Posterior cingulate gyrus (tissue), 11 donors: ENCODE measurements around the gene OCA2.

ENCODE experiments used
- DNase-seq, 10 donors: peaks; one replicate each; pipeline versions ENCODE4 v3.0.0 to v3.0.0-alpha.2; 2020 to 2021; ENCODE audit warnings: mixed read lengths in 3 of 10
- intact Hi-C: fragments of 100-400 bp; cut with DNase I; formaldehyde crosslinking; loops from one replicate; pipeline ENCODE4 v1.15.1; 2023

Gene OCA2

DNA sequence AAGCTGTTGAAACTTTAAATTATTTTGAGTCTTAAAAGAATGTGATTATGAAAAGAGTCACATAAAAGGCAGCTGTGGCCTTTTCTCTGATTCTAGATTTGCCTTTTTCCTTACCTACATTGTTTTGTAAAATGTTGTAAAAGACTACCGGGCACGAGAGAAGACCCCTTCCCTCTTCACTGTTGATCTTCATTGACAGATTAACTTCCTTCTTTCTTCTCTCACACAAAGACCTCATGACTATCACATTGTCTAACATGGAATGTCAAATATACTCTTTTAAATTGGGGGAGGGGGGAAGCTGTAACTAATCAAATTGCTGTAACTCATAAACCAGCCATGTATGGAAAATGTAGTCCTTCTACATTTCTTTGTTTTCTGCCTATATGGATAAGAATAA lies 68.3 kb downstream of the OCA2 start:
- intact Hi-C loops = no loop called here
- no peak for DNase-seq

DNA sequence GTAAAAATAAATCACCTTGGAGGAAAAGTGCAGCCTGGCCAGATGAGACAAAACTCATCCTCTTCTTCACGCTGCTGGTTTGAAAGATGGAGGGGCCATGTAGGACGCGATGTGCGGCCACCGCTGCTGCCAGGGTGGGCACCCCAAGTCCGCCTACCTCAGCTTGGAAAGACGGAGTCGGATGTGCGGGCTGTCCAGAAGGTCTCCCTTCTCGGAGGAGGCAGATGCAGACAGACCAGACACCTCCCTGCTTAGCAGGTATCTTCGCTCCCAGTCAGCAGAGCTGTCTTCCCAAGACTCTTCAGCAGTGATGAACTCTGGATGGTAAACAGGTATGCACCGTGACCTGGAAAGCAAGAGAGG lies 71.4 kb downstream of the OCA2 start:
- no peak for DNase-seq
- intact Hi-C loops = no loop called here

DNA sequence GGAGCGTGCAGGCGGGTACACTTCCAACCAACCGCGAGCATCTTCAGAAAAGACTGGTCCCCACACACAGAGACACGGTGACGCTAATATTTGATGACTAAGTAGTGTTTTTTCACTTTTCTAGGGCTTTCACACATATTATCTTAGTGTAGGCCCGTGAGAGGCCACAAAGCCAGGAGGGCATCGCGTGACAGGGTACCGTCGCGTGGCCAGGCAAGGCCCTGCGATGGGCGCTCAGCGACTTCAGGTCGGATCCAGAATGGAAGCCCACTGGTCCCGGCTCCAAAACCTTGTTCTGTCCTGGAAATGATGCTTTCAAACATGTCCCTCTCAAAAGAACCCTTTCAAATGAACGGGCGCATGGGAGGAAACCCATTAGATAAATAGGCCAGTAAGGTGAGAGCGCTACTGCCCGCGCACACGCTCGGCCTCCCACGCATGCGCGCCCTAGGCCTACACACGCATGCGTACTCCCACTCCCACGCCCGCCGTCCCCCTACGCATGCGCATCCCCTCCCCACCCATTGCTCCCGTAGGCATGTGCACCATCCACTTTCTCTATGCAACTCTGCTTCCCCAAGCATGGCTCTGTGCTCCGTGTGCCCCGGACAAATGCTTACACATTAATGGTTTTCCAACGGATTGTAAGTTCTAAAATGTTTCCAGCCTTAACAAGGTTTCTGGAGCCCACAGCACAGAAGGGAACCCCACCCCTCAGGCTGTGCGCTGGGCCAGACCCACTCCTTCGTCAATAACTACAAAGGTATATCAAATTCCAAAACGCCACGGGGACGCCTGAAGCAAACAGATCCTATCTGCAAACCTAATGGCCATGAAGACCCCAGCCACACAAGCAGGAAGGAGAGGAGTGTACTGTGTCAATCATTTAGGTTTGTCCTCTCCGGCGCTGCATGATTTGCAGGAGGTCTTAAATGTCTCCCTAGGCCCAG lies 72.1 kb downstream of the OCA2 start:
- DNase-seq = peak in 1 of 10 donors; percentile 49
- intact Hi-C loops = no loop called here

DNA sequence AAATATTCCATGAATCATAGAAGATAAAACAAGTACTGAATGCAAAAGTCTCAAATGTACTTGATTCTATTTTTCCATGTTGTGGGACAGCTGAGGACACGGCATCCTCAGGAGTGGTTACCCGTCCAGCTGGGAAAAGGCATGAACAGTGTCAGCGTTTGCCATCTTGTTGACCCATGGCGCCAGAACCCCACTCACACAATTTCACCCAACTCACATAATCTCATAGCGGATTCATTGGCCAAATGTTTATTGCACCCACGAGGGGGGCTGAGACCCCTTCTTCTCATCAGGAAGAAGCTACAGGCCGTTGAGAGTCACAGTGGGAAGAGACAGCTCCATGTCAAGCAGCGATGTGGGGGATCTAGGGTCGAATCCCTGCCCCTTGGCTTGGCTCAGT lies 72.9 kb downstream of the OCA2 start:
- intact Hi-C loops = no loop called here
- DNase-seq = peak in 1 of 10 donors; percentile 48

DNA sequence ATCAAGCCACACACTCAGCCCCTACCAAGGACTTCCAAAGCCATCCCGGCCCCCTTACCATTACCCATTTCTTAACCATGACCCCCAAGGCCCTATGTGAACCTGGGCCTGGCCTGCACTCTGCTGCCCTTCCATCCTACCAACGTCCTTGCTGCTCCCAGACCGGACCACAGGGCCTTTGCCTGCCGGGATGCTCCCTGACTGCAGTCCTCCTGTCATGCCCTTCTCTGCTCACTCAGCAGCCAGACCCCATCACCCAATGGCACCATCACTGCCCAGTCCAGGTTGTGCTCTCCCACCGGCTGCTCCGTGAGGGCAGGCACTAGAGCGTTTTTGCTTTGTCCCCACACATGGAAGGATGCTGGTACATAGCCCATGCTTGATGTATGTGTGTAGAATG lies 73.7 kb downstream of the OCA2 start:
- DNase-seq = peak in 1 of 10 donors; percentile 60
- intact Hi-C loops = no loop called here

DNA sequence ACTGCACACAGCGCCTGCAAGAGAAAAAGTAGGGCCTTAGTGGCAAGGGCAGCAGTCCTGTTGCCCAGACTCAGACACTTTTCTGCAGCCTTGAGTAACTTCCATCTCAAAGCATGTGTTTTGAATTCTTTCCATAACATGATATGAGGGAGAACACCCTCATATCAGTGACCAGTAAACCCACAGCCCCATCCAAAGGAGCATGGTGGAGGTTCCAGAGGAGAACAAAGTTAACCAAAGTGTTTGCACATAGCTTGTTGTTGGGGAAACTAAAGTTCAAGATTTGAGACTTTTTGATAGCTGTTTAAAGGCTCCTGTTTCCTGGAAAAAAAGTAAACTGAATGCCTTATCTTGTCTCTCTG lies 74.2 kb downstream of the OCA2 start:
- intact Hi-C loops = no loop called here
- DNase-seq = no peak

DNA sequence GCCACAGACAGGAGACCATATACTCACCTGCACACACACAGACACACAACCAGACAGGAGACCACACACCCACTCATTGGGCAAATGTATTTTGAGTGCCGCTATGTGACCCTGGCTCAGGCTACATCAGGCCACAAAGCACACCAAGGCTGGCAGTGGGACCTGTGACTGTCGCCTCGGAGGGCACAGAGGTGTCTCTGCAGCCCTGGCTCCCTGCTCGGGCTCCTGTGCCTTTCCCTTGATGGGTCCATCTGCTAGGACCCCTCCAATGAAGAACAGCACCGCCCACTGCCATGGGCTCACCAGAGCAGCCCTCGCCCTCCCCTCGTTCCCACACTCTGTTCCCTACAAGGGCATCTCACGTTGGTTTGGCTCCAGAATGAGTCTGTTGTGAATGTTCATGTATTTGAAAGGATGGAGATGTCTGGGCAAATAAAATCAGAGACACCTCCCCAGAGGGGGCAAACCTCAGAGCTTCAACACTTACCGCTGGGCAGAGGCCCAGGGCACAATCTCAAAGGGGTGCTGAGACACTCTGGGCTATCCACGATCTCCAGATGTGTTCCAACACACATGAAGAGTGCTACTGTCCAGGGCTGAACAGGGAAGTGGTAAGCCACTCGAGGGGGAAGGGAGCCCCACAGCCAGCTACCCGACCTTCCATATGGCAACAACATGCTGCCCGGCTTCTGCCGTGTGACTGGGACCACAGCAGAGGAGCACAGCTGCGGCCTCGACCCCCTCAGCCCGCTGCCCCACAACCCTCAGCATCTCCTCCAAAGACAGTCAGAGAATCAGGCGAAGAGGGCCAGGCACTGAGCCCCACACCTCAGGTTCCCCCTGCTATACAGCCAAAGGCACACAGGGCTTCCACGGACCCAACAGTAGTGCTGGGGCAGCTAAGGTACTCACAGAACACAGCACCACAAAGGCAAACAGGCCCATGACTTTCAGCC lies 74.9 kb downstream of the OCA2 start:
- intact Hi-C loops = no loop called here
- peak in 1 of 10 donors; percentile 61 for DNase-seq

DNA sequence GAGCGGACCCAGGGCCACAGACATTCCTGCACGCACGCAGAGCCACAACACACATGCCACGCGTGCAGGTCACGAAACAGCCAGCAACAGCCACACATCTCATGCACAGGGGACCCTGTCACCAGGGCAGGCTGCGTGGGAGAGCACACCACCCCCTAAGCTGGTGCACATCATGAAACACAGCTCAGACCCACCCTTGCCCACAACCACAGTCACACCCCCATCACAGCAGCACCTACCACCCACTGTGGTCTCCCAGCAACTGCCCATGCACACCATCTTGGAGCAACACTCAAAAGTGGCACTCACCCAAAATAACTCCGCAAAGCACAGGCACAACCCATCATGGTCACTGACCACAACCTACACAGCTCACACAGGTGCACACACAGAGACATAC lies 75.7 kb downstream of the OCA2 start:
- peak in 1 of 10 donors; percentile 48 for DNase-seq
- intact Hi-C loops = no loop called here

DNA sequence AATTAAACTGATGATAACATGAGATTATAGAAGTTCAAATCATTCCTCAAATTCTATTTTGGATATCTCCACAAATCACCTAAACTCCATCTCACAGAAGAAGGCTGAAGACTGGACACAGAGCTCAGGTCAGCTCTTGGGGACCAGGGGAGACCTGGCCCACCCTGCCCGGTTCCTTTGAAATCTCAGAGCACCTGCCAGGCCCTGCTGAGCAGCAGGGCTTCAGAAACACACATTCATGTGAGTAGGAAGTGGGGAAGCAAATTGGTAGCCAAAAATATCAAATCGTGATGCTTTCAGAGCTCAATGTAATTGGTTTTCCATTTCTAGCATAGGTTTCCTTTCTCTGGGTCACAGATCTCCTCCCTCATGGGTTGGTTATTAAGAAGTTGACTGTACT lies 76.2 kb downstream of the OCA2 start:
- DNase-seq = peak in 1 of 10 donors; percentile 69
- intact Hi-C loops = no loop called here

DNA sequence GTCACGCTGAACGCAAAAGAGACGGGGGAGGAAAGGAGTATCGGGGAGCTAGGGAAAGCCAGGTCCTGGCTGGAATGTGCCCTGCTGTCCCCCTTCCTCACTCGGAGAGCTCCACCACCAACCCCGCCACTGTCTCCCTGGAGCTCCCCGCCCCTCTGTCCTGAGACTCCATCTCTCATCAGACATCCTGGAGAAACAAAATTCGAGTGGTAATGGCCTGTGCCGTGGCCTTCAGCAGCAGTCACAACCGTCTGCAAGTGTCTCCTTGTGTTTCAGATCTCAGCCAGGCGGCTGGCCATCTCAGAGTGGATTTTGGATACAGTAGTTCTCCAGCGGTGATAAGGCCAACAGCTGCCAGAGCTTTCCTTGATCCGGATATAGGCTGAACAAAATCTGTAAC lies 76.9 kb downstream of the OCA2 start:
- intact Hi-C loops = no loop called here
- peak in 1 of 10 donors; percentile 68 for DNase-seq

DNA sequence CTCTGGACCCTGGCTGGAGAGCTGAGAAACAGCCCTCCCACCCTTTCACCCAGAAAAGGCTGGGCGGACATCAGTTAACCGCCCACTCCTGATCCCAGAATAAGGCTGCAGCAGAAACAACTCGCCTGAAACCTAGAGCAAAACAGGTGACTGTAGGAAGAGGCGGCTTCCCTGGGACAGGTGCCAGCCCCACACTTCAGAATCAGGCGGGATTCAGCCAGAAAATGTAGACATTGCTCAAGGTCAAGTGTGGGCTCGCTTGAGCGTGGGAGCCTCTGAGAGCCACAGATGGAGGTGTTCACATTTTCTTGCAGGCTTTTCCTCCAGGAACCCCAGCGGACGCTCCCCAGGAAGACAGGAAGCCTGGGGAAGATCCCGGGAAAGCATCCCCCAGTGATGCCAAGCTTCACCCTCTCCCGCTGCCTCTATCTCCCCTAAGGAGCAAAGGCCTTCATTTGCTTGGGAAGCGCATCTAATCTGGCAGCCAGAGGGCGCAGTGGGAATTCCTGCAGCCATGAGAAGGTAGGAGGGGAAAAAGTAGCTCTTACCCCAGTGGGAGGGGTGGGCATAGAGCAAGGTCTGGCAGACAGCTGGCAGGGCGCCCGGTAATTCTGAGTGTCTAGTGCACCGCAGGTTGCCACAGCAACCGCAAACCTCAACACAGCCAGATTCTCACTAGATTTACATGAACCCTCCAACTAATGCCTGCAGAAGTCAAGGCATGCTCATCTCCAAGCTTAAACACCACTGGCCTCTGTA lies 77.7 kb downstream of the OCA2 start:
- intact Hi-C loops = no loop called here
- DNase-seq = peak; percentile 29 to 94 (median 72)

DNA sequence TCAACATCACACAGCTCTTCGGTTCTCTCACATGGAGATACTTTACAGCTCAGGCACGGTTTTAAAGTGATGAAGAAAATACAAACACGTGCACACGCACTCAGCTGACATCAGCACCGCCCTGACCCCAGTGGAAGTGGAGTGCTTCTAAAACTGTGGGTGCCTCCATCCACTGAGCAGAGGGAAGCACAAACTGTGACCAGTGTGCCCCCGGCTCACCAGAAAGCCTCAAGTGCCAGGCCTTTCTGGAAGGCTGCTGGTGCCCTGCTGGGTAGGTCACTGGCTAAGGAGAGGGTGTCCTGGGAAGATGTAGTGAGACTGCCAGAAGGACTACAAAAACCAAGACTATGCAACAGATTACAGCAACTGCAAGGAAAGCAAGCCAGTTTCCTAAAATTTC lies 78.5 kb downstream of the OCA2 start:
- intact Hi-C loops = no loop called here
- DNase-seq = peak in 1 of 10 donors; percentile 59

DNA sequence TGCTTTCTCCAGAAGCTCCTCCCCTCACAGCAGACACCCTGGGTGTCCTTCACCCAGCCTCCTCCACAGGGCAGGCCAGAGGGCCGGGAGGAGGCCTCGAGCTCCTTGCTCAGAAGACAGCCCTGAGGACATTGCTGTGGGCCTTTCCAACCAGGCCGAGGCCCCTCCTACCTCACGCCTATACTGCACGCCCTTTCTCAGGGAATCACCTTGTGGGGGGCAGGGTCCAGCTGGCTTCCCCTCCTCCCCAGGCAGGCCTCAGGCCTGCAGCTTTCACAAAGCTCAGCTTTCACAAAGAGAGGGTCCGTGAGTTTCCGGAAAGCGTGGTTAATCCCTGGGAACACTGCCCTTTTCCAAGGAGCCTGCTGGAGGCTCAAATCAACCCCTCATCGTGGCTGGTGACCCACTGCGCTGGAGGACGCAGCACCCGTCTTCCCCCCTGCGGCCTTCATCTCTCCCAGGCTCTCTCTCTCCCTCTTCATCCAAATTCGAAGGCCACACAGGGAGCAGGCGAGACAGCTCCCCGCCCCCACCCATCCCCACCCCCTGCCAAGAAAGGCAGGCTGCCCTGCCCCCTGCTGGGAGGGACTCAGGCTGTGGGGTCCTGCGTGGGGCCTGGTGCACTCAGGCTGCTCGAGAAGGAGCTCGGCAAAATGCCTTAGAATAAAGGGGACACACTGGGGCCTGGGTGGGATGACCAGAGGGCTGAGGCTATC lies 79.4 kb downstream of the OCA2 start:
- peak in 1 of 10 donors; percentile 73 for DNase-seq
- intact Hi-C loops = no loop called here

DNA sequence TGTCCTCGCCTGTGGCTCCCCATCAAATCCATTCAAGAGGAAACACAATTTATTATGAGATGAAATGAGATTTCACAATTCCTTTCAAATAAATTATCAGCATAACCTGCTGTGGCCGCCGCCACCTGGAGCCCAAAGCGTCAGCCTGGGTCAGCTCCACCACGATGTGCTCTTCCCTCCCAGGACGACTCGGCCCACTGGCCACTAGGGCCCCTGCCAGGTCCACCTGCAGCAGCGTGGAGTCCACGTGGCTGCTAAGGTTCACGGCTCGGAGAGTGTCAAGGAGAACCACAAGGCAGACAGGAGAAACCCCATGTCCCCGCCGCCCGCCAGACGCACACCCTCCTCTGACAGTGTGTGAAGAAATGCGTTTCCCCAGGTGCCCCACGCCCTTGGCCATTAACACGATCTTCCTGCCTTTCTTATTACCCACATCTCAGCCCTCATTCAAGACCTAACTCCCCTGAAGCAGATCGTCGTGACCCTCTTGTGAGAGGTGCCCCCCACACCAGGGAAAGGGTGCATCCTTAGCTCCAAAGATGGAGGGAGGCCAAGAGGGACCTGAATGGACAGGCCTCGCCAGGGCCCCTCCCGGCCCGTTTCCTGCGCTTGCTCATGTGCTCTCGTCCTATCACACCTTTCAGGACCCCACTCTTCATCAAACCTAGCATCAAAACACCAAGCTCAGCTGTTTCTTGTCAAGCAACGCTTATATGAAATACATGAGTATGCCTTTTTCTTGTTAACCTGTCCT lies 80.6 kb downstream of the OCA2 start:
- intact Hi-C loops = no loop called here
- peak in 2 of 10 donors; percentile 73 to 85 for DNase-seq

DNA sequence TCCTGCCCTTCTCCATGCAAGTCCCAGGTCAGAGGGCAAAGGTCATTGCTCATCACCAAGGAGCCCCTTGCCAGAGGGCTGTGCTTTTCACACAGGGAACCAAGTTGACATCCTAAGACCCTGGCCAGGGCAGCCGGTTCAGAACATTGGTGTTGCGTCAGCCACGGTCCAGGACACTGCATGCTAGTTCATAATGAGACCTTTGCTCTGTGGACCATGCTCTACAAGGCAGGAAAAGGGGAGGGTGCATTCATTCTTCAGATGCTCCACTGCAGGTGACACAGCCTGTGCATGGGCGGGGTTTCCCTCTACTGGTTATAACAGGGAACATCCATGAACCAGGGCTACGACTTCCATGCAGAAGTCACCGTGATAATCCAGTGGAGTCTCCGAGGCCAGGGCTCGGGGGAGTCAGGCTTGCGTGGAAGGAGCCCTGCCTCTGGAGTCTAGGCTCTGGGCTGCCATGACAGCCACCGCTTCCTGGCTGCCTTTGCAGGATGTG lies 81.6 kb downstream of the OCA2 start:
- DNase-seq = peak in 3 of 10 donors; percentile 56 to 85 (median 81)
- intact Hi-C loops = no loop called here

DNA sequence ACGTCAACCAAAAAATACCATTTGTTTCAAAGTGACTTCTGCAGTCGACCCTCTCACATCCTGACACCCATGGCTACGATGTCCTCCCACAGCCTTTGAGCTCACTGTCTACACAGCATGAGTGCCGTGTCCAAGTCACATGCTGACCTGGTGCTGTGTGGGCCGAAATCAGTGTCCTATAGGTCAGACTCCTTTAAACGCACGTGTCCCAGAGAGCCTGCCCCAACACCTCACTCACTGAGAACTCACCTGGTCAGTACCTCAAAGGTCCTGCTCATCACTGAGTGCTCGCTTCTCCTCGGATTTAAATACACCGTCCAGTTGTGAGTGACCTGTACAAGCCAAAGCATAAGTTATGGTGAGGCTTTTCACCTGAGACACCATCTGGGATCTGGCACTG lies 83.3 kb downstream of the OCA2 start:
- intact Hi-C loops = no loop called here
- DNase-seq = no peak

DNA sequence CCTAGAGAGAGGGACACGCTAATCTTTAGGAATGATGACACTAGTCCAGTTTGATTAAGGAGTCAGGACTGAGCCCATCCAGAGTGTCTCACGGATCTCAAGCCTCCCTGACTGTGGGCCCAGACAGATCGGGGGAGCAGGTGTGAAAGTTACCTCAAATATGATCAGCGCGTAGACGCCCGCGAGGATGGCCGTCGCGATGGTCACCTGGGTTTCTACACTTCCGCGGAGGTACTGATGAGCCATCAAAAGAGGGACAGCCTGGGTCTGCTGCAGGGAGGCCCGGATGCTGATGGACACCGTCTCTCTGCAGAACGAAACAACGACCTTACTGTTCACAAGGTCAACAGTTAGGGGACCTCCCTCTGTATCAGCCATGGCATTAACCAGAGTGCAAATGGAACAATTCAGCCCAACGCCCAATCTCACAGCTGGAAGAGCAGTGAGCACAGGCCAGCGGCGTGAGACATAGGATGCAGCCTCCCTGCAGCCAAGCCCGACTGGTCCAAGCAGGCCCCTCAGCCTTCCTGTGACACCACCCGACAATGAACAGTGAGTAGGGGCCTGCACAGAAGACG lies 84.4 kb downstream of the OCA2 start:
- peak in 1 of 10 donors; percentile 79 for DNase-seq
- intact Hi-C loops = no loop called here

DNA sequence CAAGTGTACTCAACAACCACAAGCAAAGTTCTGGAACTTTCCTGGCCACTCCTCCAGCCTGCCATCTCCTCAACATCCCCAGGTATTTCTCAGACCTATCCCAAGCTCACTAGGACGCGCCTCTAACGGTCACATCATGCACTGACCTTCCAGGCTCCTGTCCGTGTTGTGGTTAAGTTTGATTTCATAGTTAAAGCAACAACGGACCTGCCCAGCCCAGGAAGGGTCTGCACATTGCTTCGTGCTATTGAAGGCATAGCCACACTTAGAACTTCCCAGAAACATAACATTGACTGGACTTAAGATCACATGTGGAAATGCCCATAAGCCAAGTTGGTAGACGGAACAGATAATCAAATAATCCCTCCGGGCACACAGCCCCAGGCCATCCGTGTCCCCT lies 85.1 kb downstream of the OCA2 start:
- DNase-seq = no peak
- intact Hi-C loops = no loop called here

DNA sequence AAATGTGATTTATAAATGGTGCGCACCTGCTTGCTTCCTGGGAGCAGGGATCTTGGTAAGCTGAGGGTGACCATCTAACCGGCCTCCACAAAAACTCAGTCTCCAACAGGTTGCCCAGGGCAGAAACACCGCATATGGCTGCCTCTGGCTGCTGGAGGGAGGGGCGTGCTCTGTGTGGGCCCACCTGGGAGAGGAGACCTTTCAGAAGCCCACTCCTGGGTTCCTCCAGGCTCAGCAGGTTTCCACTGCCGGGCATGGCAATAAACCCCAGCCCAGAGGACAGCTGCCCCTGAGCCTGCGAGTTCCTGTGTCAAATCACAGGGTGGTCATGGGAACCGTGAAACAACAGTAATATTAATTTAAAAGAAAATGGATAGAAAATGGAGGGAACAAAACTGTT lies 85.6 kb downstream of the OCA2 start:
- intact Hi-C loops = no loop called here
- DNase-seq = peak in 1 of 10 donors; percentile 40
